HG03139 (cell line): Measurements from ENCODE around the gene IQCK.

Experiments used
- ATAC-seq: cut with Tn5 transposase; IDR thresholded peaks from one replicate; pipeline ENCODE4 v1.9.1; 2021; ENCODE audit not compliant: unreplicated experiment

The IQCK gene

GRCh38 chr16:19879241-19879792, 161.2 kb downstream of the IQCK start:
- ATAC-seq: no peak

- no peak for ATAC-seq
These were observed 163.0 kb downstream of the IQCK start for GRCh38 chr16:19881028-19881427.

DNA sequence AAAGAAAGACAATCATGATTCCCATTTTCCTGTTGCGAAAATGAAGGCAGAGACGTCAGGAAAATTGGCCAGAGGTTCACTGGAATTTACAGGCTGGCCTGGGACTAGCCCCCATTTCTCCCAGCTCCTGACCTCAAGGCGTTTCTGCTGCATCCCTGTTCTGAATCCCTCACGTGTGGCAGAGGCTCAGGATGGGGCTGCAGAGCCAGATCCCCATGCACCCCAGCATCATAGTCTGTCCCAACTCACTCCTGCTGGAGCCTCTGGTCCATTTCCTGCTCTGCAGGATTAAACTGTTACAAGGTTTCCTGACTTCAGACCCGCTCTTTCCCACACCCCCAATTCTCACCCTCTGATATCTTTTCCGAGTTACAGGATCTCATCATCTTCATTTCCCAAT, 163.7 kb downstream of the IQCK start:
- ATAC-seq: no peak

DNA sequence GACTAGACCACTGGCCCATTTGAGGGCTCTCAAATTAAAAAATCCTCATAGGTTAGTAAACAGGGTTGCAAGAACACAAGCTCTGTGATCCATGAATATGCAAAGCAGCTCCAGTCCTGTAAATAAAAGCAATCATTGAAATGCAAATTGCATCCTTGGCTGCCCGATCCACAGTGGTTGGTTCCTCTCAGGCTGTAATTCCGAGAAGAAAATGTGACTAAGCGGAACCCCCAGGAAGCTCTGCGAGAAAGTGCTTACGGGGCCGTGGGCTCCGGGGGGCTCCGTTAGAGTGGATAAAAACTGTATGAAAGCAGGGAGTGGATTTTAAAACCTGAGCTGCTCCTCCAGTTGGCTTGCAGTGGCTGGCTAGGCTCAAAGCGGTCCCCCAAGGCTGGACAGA, 164.1 kb downstream of the IQCK start:
- ATAC-seq: no peak

GRCh38 chr16:19882646-19883045, 164.6 kb downstream of the IQCK start:
- no peak for ATAC-seq

- no peak for ATAC-seq
These were observed 165.4 kb downstream of the IQCK start for GRCh38 chr16:19883296-19883965.

DNA sequence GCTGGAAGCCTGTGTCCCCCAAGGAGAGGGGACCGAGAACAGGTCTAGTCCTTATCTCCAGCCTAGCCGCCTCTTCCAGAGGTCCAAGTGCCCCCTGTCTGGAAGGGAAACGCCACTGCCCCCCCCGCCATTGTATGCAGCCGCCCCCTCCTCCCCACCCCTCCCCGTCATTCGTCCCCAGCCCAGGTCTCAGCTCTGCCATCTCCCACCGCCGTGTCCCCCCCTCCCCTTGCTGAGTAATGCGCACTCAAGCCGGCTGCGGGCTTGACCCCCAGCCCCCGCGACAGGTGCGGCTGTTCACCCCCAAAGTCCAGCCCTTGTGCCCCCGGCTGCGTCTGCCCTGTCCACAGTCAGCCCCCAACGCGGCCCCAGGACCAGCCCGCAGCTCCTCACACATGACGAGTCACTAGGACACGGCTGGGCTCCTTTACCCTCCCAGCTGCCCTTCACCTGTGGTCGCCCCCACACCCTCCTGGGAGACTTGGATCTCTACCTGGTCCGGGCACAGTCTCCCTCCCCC, 166.0 kb downstream of the IQCK start:
- ATAC-seq: no peak

DNA sequence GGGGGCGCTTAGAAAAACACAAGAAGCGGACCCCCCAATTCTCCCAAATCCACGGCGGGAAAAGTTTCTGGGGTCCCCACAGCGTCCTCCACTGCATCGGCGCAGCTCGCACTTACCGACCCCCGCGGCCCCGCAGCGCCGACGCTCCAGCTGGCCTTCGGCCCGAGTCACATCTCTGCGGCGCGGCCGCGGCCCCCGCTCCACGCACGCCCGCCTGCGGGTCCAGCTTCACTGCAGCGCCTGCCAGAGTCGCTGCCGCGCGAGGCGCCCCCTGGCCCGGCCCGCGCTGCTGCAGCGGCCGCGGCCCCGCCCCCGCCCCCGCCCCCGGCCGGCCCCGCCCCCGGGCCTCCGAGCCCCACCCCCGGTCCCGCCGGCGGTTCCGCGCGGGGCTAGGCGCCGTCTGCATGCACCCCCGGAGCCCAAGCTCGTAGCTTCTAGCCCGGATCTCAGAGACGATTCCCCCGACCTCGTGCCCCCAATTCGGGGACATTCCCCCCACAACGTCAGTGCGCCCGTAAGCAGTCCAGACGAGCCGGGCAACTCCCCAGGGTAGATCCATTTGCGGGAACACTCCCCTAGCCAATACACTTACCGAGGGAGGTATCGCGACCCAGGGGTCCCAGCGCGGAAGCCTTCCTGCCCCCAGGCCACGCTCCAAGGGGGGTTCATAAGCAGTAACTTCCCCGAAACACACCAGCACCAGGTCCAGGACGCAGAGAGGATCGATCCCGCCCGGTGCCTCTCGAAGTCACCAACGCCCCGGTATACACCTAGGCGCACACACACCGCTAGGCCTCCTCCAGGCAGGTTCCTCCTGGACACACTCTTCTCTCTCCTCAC, 166.8 kb downstream of the IQCK start, which contains the start of gene GPRC5B:
TSS of gene GPRC5B (minus strand) at position 238 of the 840 bp plus-strand sequence. CDS start 12,003 bp downstream, outside the sequence.
- no peak for ATAC-seq

DNA sequence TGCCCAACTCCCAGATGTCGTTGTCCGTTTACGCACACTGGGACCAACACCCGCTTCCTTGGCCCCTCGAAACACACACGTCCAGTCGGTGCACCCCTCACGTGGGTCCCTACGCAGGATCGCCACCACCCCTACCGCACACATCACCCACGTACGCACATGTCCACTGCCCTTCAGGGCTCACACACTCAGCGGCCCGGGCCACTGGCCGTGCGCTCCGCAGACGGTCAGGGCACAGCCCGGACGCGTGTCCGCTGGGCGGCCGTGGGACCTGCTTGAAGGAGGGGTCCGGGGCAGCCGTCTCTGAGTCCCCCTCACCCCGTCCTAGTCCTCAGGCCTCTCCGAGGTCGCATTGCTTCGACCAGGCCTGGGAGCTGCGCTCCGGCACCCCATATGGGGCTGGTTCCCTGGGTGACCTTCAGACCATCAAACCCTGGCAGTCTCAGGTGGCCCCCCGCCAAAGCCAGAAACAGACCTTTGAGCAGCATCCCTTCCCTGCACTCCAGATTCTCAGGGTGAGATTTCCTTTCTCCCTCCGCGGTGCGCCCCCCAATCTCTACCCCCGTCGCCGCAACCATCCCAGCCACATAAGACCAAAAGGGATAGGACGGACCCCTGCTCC, 167.5 kb downstream of the IQCK start:
- ATAC-seq: no peak

DNA sequence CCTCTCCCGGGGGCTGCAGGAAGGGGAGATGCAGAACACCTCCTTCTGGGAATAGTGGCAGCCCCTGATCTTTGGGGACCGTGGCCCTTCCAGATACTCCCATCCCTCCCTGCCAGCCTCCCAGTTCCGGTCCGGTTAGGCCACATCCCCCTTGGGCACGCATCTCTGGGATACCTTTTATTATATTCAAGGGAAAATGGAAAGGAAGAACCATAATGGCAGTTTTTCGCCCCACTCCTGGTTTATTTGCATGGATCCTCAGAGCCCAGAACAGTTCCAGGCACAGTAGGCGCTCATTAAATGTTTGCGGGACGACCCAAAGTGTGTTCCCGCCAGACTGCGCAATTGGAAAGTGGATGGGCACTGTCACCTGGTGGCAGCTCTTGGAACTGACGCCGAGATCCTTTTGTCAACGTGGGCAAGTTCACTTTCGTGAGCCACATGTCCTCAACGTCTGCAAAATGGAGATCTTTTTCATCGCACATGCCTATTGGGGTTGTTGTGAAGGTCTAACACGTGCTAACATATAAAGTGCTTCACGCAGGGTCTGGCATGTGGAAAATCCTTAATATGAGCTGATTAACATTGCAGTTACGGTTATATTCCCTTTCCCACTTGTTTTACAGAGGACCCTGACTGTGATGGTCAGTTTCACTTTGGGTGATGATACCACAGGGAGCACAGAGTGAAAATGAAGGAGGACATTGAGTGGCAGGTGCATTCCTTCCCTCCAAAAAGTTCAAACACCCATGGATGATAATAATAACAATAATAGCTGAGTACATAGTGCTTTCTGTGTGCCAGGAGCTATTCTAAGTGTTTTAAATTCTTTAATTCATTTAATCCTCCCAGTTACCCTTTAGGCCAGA, 168.2 kb downstream of the IQCK start:
- ATAC-seq: peak; percentile 65

GRCh38 chr16:19888834-19889233, 170.8 kb downstream of the IQCK start:
- no peak for ATAC-seq

DNA sequence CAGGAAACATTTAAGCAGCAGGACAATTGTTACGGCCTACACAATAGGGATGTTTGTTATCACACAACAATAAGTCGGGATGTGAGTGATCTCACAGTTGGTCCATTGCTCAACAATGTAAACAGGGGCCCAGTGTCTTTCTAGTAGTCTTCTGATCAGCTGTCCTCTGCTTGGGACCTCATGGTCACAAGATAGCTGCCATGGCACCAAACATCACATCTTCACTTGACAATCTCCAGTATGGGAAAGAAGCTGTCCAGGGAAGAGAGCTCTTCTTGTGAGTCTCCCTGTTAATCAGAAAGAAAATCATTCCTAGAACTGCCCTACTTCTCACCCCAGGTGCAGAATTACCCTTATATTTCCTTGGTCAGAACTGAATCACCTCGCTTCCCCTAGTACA, 172.8 kb downstream of the IQCK start:
- no peak for ATAC-seq

DNA sequence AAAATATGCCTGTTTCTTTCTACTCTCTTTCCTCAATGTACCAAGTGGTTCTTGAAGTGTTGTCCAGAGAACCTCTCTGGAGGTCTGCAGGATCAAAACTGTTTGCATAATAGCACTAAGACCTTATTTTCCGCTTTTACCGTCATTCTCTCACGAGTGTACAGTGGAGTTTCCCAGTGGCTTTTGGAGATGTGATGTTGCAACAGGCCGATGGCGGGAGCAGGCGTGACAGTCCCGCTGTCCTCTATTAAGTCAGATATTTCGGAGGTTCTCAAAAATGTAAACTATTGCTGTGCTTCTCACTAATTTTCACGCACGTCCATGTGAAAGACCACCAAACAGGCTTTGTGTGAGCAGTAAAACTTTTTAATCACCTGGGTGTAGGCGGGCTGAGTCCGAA, 174.8 kb downstream of the IQCK start:
- ATAC-seq: no peak

- ATAC-seq: no peak
These were observed 176.5 kb downstream of the IQCK start for GRCh38 chr16:19894586-19894985.

DNA sequence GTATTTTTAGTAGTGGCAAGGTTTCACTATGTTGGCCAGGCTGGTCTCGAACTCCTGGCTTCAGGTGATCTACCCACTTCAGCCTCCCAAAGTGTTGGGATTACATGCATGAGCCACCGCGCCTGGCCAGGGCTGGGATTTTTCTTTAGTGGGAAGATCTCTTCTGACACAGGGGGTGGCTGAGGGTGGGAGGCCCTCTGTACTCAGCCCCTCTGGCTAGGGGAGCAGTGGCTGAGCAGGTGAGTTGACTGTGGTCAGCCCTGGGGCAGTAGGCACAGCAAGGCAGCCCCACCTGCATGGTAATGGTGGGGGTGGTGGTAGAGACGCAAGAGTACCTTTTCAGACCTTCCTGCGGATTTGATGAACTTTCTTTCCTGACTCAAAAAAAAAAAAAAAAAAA, 178.9 kb downstream of the IQCK start:
- no peak for ATAC-seq

- no peak for ATAC-seq
These were observed 180.1 kb downstream of the IQCK start for GRCh38 chr16:19898166-19898565.

DNA sequence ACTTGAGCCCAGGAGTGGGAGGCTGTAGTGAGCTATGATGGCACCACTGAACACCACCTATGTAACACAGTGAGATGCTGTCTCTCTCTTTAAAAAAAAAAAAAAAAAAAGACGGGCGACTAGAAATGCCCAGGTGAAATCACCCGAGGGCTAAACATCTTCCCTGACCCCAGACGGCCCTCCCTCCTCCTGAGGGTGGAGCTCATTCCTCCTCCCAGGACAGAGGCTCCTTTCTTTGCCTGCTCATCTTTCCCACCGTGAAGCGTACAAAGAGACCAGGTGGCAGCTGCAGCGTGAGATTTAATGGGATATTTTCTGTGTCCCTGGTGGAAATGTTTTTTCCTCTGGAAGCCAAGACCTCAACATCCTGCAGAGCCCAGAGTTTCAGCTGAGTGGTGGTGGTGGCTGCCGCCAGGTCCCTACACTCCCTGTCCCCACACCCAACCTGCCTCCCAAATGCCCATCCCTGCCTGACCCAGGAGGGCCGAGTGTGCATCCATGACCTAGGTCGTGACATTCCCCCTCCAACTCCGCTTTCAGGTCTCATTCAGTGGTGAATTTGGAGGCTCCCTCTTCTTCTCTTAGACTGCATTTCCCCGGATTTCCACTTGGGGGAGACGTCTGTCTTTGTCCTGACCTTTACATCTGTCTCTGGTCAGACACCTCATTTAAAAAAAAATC, 181.0 kb downstream of the IQCK start:
- no peak for ATAC-seq

DNA sequence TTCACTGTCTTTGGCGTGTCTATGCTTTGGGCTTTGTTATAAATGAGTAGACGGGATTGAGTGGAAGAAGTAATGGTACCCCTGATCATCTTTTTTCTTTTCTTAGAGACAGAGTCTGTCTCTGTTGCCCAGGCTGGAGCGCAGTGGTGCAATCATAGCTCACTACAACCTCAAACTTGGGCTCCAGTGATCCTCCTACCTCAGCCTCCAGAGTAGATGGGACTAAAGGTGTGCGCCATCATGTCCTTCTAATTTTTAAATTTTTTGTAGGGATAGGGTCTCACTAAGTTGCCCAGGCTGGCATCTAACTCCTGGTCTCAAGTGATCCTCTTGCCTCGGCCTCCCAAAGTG, 181.5 kb downstream of the IQCK start:
- ATAC-seq: no peak

DNA sequence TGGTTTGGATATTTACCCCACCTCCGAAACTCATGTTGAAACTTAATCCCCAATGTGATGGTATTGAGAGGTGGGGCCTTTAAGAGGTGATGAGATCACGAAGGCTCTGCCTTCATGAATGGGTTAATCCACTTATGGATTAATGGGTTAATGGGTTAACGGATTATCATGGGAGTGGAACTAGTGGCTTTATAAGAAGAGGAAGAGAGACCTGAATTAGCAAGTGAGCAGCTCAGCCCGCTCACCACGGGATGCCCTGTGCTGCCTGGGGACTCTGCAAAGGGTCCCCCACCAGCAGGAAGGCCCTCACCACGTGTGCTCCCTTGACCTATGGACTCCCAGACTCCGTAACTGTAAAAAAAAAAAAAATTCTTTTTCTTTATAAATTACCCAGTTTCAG, 183.1 kb downstream of the IQCK start:
- no peak for ATAC-seq
